Parathyroid adenoma (tissue), 2 donors: Measurements from ENCODE around the gene RAB40C.

ENCODE experiments used
- H2AFZ ChIP-seq: fragments of 300-600 bp; sonication (generic); one replicate; pipeline ENCODE4 v1.7.0; 2017; ENCODE audit warnings: antibody characterized with exemption, mild to moderate bottlenecking
- H3K27ac ChIP-seq: fragments of 300-600 bp; sonication (generic); one replicate; pipeline ENCODE4 v1.7.0; 2017
- H3K27me3 ChIP-seq: fragments of 300-600 bp; sonication (generic); one replicate; pipeline ENCODE4 v1.7.0; 2017; ENCODE audit warnings: low read length; ENCODE audit not compliant: control insufficient read depth, insufficient read depth
- H3K36me3 ChIP-seq: fragments of 300-600 bp; sonication (generic); one replicate; pipeline ENCODE4 v1.7.0; 2017; ENCODE audit warnings: low read length; ENCODE audit not compliant: control insufficient read depth, insufficient read depth
- H3K4me1 ChIP-seq: fragments of 300-600 bp; sonication (generic); one replicate; pipeline ENCODE4 v1.7.0; 2017; ENCODE audit warnings: control low read depth
- H3K4me2 ChIP-seq: fragments of 300-600 bp; sonication (generic); one replicate; pipeline ENCODE4 v1.7.0; 2017; ENCODE audit warnings: low read length
- H3K4me3 ChIP-seq: fragments of 300-600 bp; sonication (generic); one replicate; pipeline ENCODE4 v1.7.0; 2017; ENCODE audit warnings: low read depth, low read length
- H3K79me2 ChIP-seq: fragments of 300-600 bp; sonication (generic); one replicate; pipeline ENCODE4 v1.7.0; 2017; ENCODE audit warnings: control low read depth
- H3K9ac ChIP-seq: fragments of 300-600 bp; sonication (generic); one replicate; pipeline ENCODE4 v1.7.0; 2017; ENCODE audit warnings: mild to moderate bottlenecking
- H3K9me3 ChIP-seq: fragments of 300-600 bp; sonication (generic); one replicate; pipeline ENCODE4 v1.7.0; 2017; ENCODE audit warnings: low read length; ENCODE audit not compliant: control insufficient read depth
- CTCF ChIP-seq: fragments of 300-600 bp; sonication (generic); IDR thresholded peaks from one replicate; pipeline ENCODE4 v1.7.0; 2017; ENCODE audit warnings: antibody characterized with exemption, mild to moderate bottlenecking
- donor health status: primary hyperparathyroidism.

The RAB40C gene

GRCh38 chr16:552171-552570, 37.7 kb upstream of the RAB40C start:
- H3K4me2 ChIP-seq = no peak overlapping the region
- no peak for TF ChIP-seq CTCF
- H3K27me3 ChIP-seq = no peaks in the 10 kb centered on the region
- no peaks in the 10 kb centered on the region for H3K4me1 ChIP-seq
- no peaks in the 10 kb centered on the region for H3K9me3 ChIP-seq
- H3K27ac ChIP-seq = no peak overlapping the region
- no peak overlapping the region for H3K4me3 ChIP-seq
- H3K36me3 ChIP-seq = no peaks in the 10 kb centered on the region
- no peaks in the 10 kb centered on the region for H3K79me2 ChIP-seq
- no peak overlapping the region for H3K9ac ChIP-seq
- no peak overlapping the region for H2AFZ ChIP-seq

- no peak for TF ChIP-seq CTCF
- Histone ChIP-seq H3K9me3 (no peaks in the 10 kb centered on the region), H3K9ac (no peak overlapping the region), H3K79me2 (no peaks in the 10 kb centered on the region), H3K4me1 (no peaks in the 10 kb centered on the region), H3K27ac (no peak overlapping the region), H3K36me3 (no peaks in the 10 kb centered on the region), H3K4me2 (no peak overlapping the region), H3K27me3 (no peaks in the 10 kb centered on the region), H2AFZ (no peak overlapping the region), H3K4me3 (no peak overlapping the region)
Observed at GRCh38 chr16:553601-554296, 36.1 kb upstream of the RAB40C start.

GRCh38 chr16:554297-554621, 35.6 kb upstream of the RAB40C start:
- H3K4me3 ChIP-seq = no peak overlapping the region
- no peak overlapping the region for H3K27ac ChIP-seq
- no peak overlapping the region for H3K4me2 ChIP-seq
- no peaks in the 10 kb centered on the region for H3K36me3 ChIP-seq
- peaks cover 2% of the 10 kb centered on the region for H3K4me1 ChIP-seq
- no peaks in the 10 kb centered on the region for H3K9me3 ChIP-seq
- H3K79me2 ChIP-seq = no peaks in the 10 kb centered on the region
- no peak overlapping the region for H2AFZ ChIP-seq
- no peaks in the 10 kb centered on the region for H3K27me3 ChIP-seq
- H3K9ac ChIP-seq = no peak overlapping the region
- no peak for TF ChIP-seq CTCF

GRCh38 chr16:554640-555365, 35.1 kb upstream of the RAB40C start:
- H3K9me3 ChIP-seq = no peaks in the 10 kb centered on the region
- H3K9ac ChIP-seq = no peak overlapping the region
- TF ChIP-seq CTCF = no peak
- H3K4me1 ChIP-seq = peaks cover 5% of the 10 kb centered on the region
- H3K27ac ChIP-seq = no peak overlapping the region
- H3K79me2 ChIP-seq = no peaks in the 10 kb centered on the region
- H3K36me3 ChIP-seq = no peaks in the 10 kb centered on the region
- H2AFZ ChIP-seq = no peak overlapping the region
- no peak overlapping the region for H3K4me2 ChIP-seq
- H3K27me3 ChIP-seq = no peaks in the 10 kb centered on the region
- no peak overlapping the region for H3K4me3 ChIP-seq
